ENCODE data around the gene ATF6B. TPM values are rescaled to one million over a fixed set of nuclear protein-coding genes. Genes with fewer than 3 reads are reported as not detected.

ATF6B gene
- total RNA-seq, 2 donors from 2014 or later = 54.5 to 60.3 TPM

- Mint-ChIP-seq H3K9me3 (no peaks in the 10 kb centered on the region), H3K4me1 (peaks cover 21% of the 10 kb centered on the region), H3K4me3 (no peak overlapping the region), H3K36me3 (ENCODE audit: low read depth) (peaks cover 2% of the 10 kb centered on the region), H3K27ac (no peak overlapping the region), H3K27me3 (ENCODE audit: insufficient read depth) (peaks cover 20% of the 10 kb centered on the region)
- Histone ChIP-seq H3K4me3 (ENCODE audit: low read length) (no peak overlapping the region), H3K4me1 (ENCODE audit: control insufficient read depth, insufficient read depth, low read length) (peaks cover 9% of the 10 kb centered on the region), H3K36me3 (ENCODE audit: control insufficient read depth, insufficient read depth, low read length) (no peaks in the 10 kb centered on the region), H3K9me3 (ENCODE audit: control insufficient read depth, low read length) (no peaks in the 10 kb centered on the region), H3K27me3 (ENCODE audit: control insufficient read depth, insufficient read depth, low read length, poor library complexity, severe bottlenecking) (no peaks in the 10 kb centered on the region), H3K27ac (ENCODE audit: low read depth, low read length) (no peak overlapping the region), H3K9ac (ENCODE audit: extremely low read depth, low read length, poor library complexity, severe bottlenecking) (no peak overlapping the region)
- 87 to 91% methylated on average over 3 to 14 of the region's 14 CpGs for WGBS, 2 experiments (ENCODE audit: insufficient coverage in 1 of 2, insufficient read length in 1 of 2)
- no peak for DNase-seq
- no peak for TF ChIP-seq CTCF (conservative IDR thresholded peaks at IDR 0.05)
Observed at GRCh38 chr6:32131439-32131948, 3.4 kb upstream of the ATF6B start.

GRCh38 chr6:32129297-32130088 lies 1.4 kb upstream of the ATF6B start:
- TF ChIP-seq CTCF (conservative IDR thresholded peaks at IDR 0.05) = no peak
- Histone ChIP-seq H3K36me3 (ENCODE audit: control insufficient read depth, insufficient read depth, low read length) (peaks cover 13% of the 10 kb centered on the region), H3K27ac (ENCODE audit: low read depth, low read length) (no peak overlapping the region), H3K4me1 (ENCODE audit: control insufficient read depth, insufficient read depth, low read length) (peaks cover 9% of the 10 kb centered on the region), H3K9me3 (ENCODE audit: control insufficient read depth, low read length) (no peaks in the 10 kb centered on the region), H3K9ac (ENCODE audit: extremely low read depth, low read length, poor library complexity, severe bottlenecking) (peak overlapping the region; percentile 56), H3K4me3 (ENCODE audit: low read length) (peak overlapping the region; percentile 85), H3K27me3 (ENCODE audit: control insufficient read depth, insufficient read depth, low read length, poor library complexity, severe bottlenecking) (no peaks in the 10 kb centered on the region)
- H3K36me3 Mint-ChIP-seq (ENCODE audit: low read depth) = peaks cover 11% of the 10 kb centered on the region
- H3K9me3 Mint-ChIP-seq = no peaks in the 10 kb centered on the region
- DNase-seq = no peak
- H3K27ac Mint-ChIP-seq = peak overlapping the region; percentile 99
- peaks cover 21% of the 10 kb centered on the region for H3K4me1 Mint-ChIP-seq
- peaks cover 8% of the 10 kb centered on the region for H3K27me3 Mint-ChIP-seq (ENCODE audit: insufficient read depth)
- WGBS, 2 experiments (ENCODE audit: insufficient coverage in 1 of 2, insufficient read length in 1 of 2) = 48 to 55% methylated on average over 18 to 22 of the region's 22 CpGs
- peak overlapping the region; percentile 99 for H3K4me3 Mint-ChIP-seq

- 90 to 97% methylated on average over 13 of the region's 13 CpGs for WGBS, 2 experiments (ENCODE audit: insufficient coverage in 1 of 2, insufficient read length in 1 of 2)
- peaks cover 21% of the 10 kb centered on the region for H3K4me1 Mint-ChIP-seq
- H3K4me3 Mint-ChIP-seq = peak overlapping the region; percentile 99
- H3K36me3 ChIP-seq (ENCODE audit: control insufficient read depth, insufficient read depth, low read length) = peaks cover 19% of the 10 kb centered on the region
- H3K27ac ChIP-seq (ENCODE audit: low read depth, low read length) = no peak overlapping the region
- H3K9me3 ChIP-seq (ENCODE audit: control insufficient read depth, low read length) = no peaks in the 10 kb centered on the region
- H3K9me3 Mint-ChIP-seq = no peaks in the 10 kb centered on the region
- H3K27me3 Mint-ChIP-seq (ENCODE audit: insufficient read depth) = peaks cover 3% of the 10 kb centered on the region
- H3K4me1 ChIP-seq (ENCODE audit: control insufficient read depth, insufficient read depth, low read length) = peaks cover 9% of the 10 kb centered on the region
- TF ChIP-seq CTCF (conservative IDR thresholded peaks at IDR 0.05) = no peak
- peaks cover 16% of the 10 kb centered on the region for H3K36me3 Mint-ChIP-seq (ENCODE audit: low read depth)
- H3K4me3 ChIP-seq (ENCODE audit: low read length) = peak overlapping the region; percentile 85
- no peak overlapping the region for H3K9ac ChIP-seq (ENCODE audit: extremely low read depth, low read length, poor library complexity, severe bottlenecking)
- peak overlapping the region; percentile 99 for H3K27ac Mint-ChIP-seq
- no peak for DNase-seq
- no peaks in the 10 kb centered on the region for H3K27me3 ChIP-seq (ENCODE audit: control insufficient read depth, insufficient read depth, low read length, poor library complexity, severe bottlenecking)
Observed at GRCh38 chr6:32128751-32129296, 778 bp upstream of the ATF6B start.
